ENCODE measurements around the gene HJURP.

HJURP gene

GRCh38 chr2:233813236-233814055, 40.9 kb downstream of the HJURP start:
- no peak for DNase-seq (ENCODE audit: low spot score)

GRCh38 chr2:233811732-233812131, 42.6 kb downstream of the HJURP start:
- DNase-seq (ENCODE audit: low spot score), result no peak

- no peak for DNase-seq (ENCODE audit: low spot score)
Observed at GRCh38 chr2:233811087-233811486, 43.2 kb downstream of the HJURP start.

GRCh38 chr2:233810385-233810784, 44.0 kb downstream of the HJURP start:
- DNase-seq (ENCODE audit: low spot score), result no peak

- DNase-seq (ENCODE audit: low spot score), result no peak
Observed at GRCh38 chr2:233807966-233808935, 46.1 kb downstream of the HJURP start.

- DNase-seq (ENCODE audit: low spot score), result no peak
Observed at GRCh38 chr2:233807215-233807865, 47.0 kb downstream of the HJURP start.

- DNase-seq (ENCODE audit: low spot score), result no peak
Observed at GRCh38 chr2:233803994-233804393, 50.3 kb downstream of the HJURP start.

GRCh38 chr2:233803292-233803911, 50.9 kb downstream of the HJURP start:
- DNase-seq (ENCODE audit: low spot score), result no peak

GRCh38 chr2:233802132-233802815, 52.1 kb downstream of the HJURP start:
- no peak for DNase-seq (ENCODE audit: low spot score)

- DNase-seq (ENCODE audit: low spot score), result peak; percentile 39
Observed at GRCh38 chr2:233801357-233802131, 52.8 kb downstream of the HJURP start.

- DNase-seq (ENCODE audit: low spot score), result no peak
Observed at GRCh38 chr2:233800208-233800607, 54.1 kb downstream of the HJURP start.

GRCh38 chr2:233799716-233800115, 54.6 kb downstream of the HJURP start:
- no peak for DNase-seq (ENCODE audit: low spot score)

- DNase-seq (ENCODE audit: low spot score), result no peak
Observed at GRCh38 chr2:233799087-233799665, 55.2 kb downstream of the HJURP start.

GRCh38 chr2:233798335-233799086, 55.8 kb downstream of the HJURP start:
- DNase-seq (ENCODE audit: low spot score), result no peak

- no peak for DNase-seq (ENCODE audit: low spot score)
Observed at GRCh38 chr2:233796254-233796653, 58.1 kb downstream of the HJURP start.

GRCh38 chr2:233795735-233796171, 58.6 kb downstream of the HJURP start:
- DNase-seq (ENCODE audit: low spot score), result no peak

GRCh38 chr2:233794128-233794658, 60.1 kb downstream of the HJURP start:
- DNase-seq (ENCODE audit: low spot score), result no peak

GRCh38 chr2:233793465-233794127, 60.7 kb downstream of the HJURP start:
- DNase-seq (ENCODE audit: low spot score), result no peak

Measured in SW480 (cell line).